Lower leg skin (tissue), 3 donors: ENCODE measurements around the gene POLR2E.

Experiments used
- CTCF ChIP-seq, 3 donors: fragments of 450-650 bp; IDR thresholded peaks; one replicate each; pipeline ENCODE4 v1.5.1; 2016; ENCODE audit warnings: antibody characterized with exemption in 3 of 3, mild to moderate bottlenecking in 3 of 3, moderate library complexity in 2 of 3
- POLR2A ChIP-seq, 2 donors: fragments of 450-650 bp; IDR thresholded peaks; one replicate each; pipeline ENCODE4 v1.6.1; 2016 to 2017; ENCODE audit warnings: antibody characterized with exemption in 2 of 2, mild to moderate bottlenecking in 1 of 2, moderate library complexity in 1 of 2

GRCh38 chr19:1122972-1123363 lies 27.8 kb upstream of the POLR2E start:
- TF ChIP-seq CTCF (IDR thresholded peaks at IDR 0.05) (no peak), POLR2A (IDR thresholded peaks at IDR 0.05) (no peak)
